CD8-positive, alpha-beta memory T cell (primary cell): ENCODE measurements around the gene AOPEP. TPM values are rescaled to one million over a fixed set of nuclear protein-coding genes. Genes with fewer than 3 reads are reported as not detected.

Experiments used
- CTCF ChIA-PET: fragments of 350-600 bp; sonication (Branson Sonifier 250); formaldehyde crosslinking; loops from one replicate; lab custom pipeline; 2021; ENCODE audit warnings: antibody characterized with exemption; lab: Charles Lee
- POLR2A ChIA-PET: fragments of 350-600 bp; sonication (Branson Sonifier 250); formaldehyde crosslinking; loops from one replicate; lab custom pipeline; 2021; ENCODE audit warnings: antibody characterized with exemption; lab: Charles Lee
- DNase-seq, 5 donors: peaks; one replicate each; pipeline versions ENCODE4 v3.0.0 to v3.0.0-alpha.2; 2020 to 2022; ENCODE audit warnings: mixed read lengths in 1 of 5
- H3K27ac ChIP-seq: one replicate; pipeline ENCODE4 v1.7.0; 2013; ENCODE audit warnings: low read depth, mild to moderate bottlenecking, low read length, moderate library complexity
- H3K27me3 ChIP-seq: 2 replicates; pipeline ENCODE4 v1.7.0; 2013; ENCODE audit warnings: low read length, mild to moderate bottlenecking; ENCODE audit not compliant: insufficient read depth, poor library complexity, severe bottlenecking
- H3K36me3 ChIP-seq: 2 replicates; pipeline ENCODE4 v1.7.0; 2013; ENCODE audit warnings: mild to moderate bottlenecking, low read length, moderate library complexity; ENCODE audit not compliant: insufficient read depth
- H3K4me1 ChIP-seq: 2 replicates; pipeline ENCODE4 v1.7.0; 2013; ENCODE audit warnings: mild to moderate bottlenecking, low read length, moderate library complexity; ENCODE audit not compliant: insufficient read depth
- H3K4me3 ChIP-seq: 2 replicates; pipeline ENCODE4 v1.7.0; 2013; ENCODE audit warnings: mild to moderate bottlenecking, low read length
- H3K9me3 ChIP-seq: 2 replicates; pipeline ENCODE4 v1.7.0; 2013; ENCODE audit warnings: mild to moderate bottlenecking, low read length
- H3K27ac Mint-ChIP-seq, 8 donors: one replicate each; pipeline ENCODE4 v1.8.0; 2020 to 2021; ENCODE audit warnings: mixed read lengths in 8 of 8, mild to moderate bottlenecking in 6 of 8, inconsistent platforms in 3 of 8, moderate library complexity in 3 of 8
- H3K27me3 Mint-ChIP-seq, 2 donors: one replicate each; pipeline ENCODE4 v1.8.0; 2020 to 2021; ENCODE audit warnings: mixed read lengths in 2 of 2, mild to moderate bottlenecking in 1 of 2, moderate library complexity in 1 of 2
- H3K36me3 Mint-ChIP-seq, 3 donors: one replicate each; pipeline ENCODE4 v1.8.0; 2020 to 2021; ENCODE audit warnings: mixed read lengths in 3 of 3, inconsistent platforms in 1 of 3, mild to moderate bottlenecking in 1 of 3
- H3K4me1 Mint-ChIP-seq, 3 donors: one replicate each; pipeline ENCODE4 v1.8.0; 2020 to 2021; ENCODE audit warnings: mixed read lengths in 3 of 3, inconsistent platforms in 1 of 3, mild to moderate bottlenecking in 1 of 3
- H3K4me3 Mint-ChIP-seq, 7 donors: one replicate each; pipeline ENCODE4 v1.8.0; 2020 to 2021; ENCODE audit warnings: mixed read lengths in 7 of 7, mild to moderate bottlenecking in 6 of 7, moderate library complexity in 4 of 7, inconsistent platforms in 2 of 7
- H3K9me3 Mint-ChIP-seq, 5 donors: one replicate each; pipeline ENCODE4 v1.8.0; 2020 to 2022; ENCODE audit warnings: mixed read lengths in 5 of 5, mild to moderate bottlenecking in 3 of 5, moderate library complexity in 2 of 5, inconsistent platforms in 1 of 5
- polyA plus RNA-seq: library from polyadenylated mRNA; unstranded; fragments of 300-500 nt; fragmentation: Illumina TruSeq; gene quantifications from one replicate; pipeline ENCODE4 v1.2.3, GENCODE V29; 2021
- total RNA-seq, 2 experiments: library from RNA; stranded (reverse); gene quantifications; one replicate each; pipeline ENCODE4 v1.2.3, GENCODE V29; 2021

Gene AOPEP
- total and polyA plus RNA-seq, 3 experiments from 2014 or later, result 4.2 to 7.1 (median 6.9) TPM

DNA sequence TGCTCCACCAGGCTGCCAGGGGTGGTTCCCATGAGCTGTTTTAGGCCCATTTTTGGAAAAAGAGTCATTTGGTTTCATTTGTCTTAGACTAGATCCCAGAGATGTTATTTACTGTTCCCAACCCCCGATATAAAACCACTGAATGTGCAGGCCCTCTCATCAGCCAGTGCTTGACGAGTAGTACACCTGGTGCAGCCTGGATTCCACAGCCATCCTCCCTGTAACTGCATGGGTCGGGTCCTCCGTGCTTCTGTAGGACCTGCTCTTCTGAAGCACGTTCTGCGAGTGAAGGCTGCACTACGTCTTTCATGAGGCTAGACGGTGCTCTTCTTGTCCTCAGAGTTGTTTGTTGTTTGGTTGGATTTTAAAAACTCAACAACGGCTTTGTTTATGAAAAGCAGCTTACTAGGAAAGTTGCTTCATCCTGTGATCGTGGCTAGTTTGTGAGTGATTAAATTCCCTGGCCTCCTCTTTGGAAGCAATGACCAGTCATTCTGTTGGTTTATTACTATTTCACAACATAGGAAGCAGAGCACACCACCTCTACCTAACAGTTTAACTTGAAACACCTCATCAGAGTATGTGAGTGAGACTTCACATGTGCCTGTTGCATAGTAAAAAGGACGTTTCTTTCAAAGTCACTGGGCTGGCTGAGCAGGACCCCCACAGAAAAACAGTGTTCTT, 135.2 kb downstream of the AOPEP start:
- H3K4me3 Mint-ChIP-seq, result peak overlapping the region; percentile 38 to 83 (median 79)
- peaks cover 30% of the 10 kb centered on the region for H3K4me1 ChIP-seq
- CTCF ChIA-PET, result interaction anchor here (0.7 to 1.5 kb wide), 2 partner anchors 78 to 180 kb away, joined by 3 to 4 read pairs; no protein-coding TSS in a partner anchor
- peak overlapping the region; percentile 63 for H3K27ac ChIP-seq
- H3K9me3 Mint-ChIP-seq, result peaks cover 0 to 6% (median 0%) of the 10 kb centered on the region in 5 donors
- H3K27me3 Mint-ChIP-seq, result no peaks in the 10 kb centered on the region
- H3K27me3 ChIP-seq, result no peaks in the 10 kb centered on the region
- peaks cover 43 to 51% (median 50%) of the 10 kb centered on the region in 3 donors for H3K4me1 Mint-ChIP-seq
- no peak for DNase-seq
- POLR2A ChIA-PET, result interaction anchor here (0.6 to 1.6 kb wide), 2 partner anchors 9 to 1505 kb away, joined by 4 to 10 read pairs; no protein-coding TSS in a partner anchor
- H3K36me3 ChIP-seq, result no peaks in the 10 kb centered on the region
- no peaks in the 10 kb centered on the region for H3K9me3 ChIP-seq
- H3K4me3 ChIP-seq, result peak overlapping the region; percentile 50
- H3K36me3 Mint-ChIP-seq, result peaks cover 0 to 6% (median 4%) of the 10 kb centered on the region in 3 donors
- H3K27ac Mint-ChIP-seq, result peak overlapping the region; percentile 67 to 95 (median 84)

- Histone ChIP-seq H3K4me1 (peaks cover 30% of the 10 kb centered on the region), H3K9me3 (no peaks in the 10 kb centered on the region), H3K27ac (no peak overlapping the region), H3K27me3 (no peaks in the 10 kb centered on the region), H3K36me3 (no peaks in the 10 kb centered on the region), H3K4me3 (no peak overlapping the region)
- Mint-ChIP-seq H3K27ac (peak overlapping the region in 2 of 8 donors; percentile 10 to 40), H3K36me3 (peaks cover 0 to 1% (median 0%) of the 10 kb centered on the region in 3 donors), H3K27me3 (no peaks in the 10 kb centered on the region), H3K9me3 (peaks cover 0 to 2% (median 0%) of the 10 kb centered on the region in 5 donors), H3K4me1 (peaks cover 44 to 53% (median 52%) of the 10 kb centered on the region in 3 donors), H3K4me3 (no peak overlapping the region)
- ChIA-PET POLR2A (no interaction called here), CTCF (interaction anchor here (0.5 kb wide), 1 partner anchor 378 kb away, joined by 3 read pairs; no protein-coding TSS in a partner anchor)
- no peak for DNase-seq
Measured at GRCh38 chr9:94864196-94864595, 137.7 kb downstream of the AOPEP start.

DNA sequence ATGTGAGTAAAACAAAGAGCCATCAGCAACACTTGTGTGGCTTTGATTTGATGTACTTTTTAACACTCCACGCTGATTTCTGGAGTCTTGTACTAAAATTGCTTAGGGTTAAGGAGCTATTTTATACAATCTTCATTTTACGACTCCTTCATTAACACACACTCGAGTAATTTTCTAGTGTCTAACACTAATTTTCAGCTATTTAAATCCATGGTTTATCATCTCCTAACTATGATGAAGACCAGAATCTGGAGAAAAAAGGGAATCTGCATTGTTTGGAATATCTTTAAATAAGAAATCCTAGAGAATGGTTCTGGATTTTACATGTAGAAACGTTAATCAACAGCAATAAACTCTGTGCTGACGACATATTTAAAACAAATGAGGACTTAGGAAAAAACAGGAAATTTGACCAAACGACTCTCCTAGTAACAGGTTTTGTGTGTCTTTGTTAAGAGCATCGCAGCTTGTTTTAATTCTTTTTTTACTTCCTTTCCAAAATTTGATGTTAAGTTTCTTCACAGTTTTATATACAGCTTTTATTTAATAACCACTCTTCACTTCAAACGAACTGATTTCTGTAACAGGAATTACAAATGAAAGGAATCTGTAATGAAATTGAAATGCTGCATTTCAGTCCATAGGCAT, 138.5 kb downstream of the AOPEP start:
- peaks cover 32% of the 10 kb centered on the region for H3K4me1 ChIP-seq
- CTCF ChIA-PET, result interaction anchor here (0.5 kb wide), 1 partner anchor 377 kb away, joined by 3 read pairs; no protein-coding TSS in a partner anchor
- no peaks in the 10 kb centered on the region for H3K36me3 ChIP-seq

GRCh38 chr9:94865582-94866452, 139.3 kb downstream of the AOPEP start:
- no peak overlapping the region for H3K27ac ChIP-seq
- H3K9me3 Mint-ChIP-seq, result no peaks in the 10 kb centered on the region
- H3K27me3 ChIP-seq, result no peaks in the 10 kb centered on the region
- H3K27ac Mint-ChIP-seq, result no peak overlapping the region
- no peaks in the 10 kb centered on the region for H3K9me3 ChIP-seq
- H3K4me1 Mint-ChIP-seq, result peaks cover 40 to 52% (median 50%) of the 10 kb centered on the region in 3 donors
- H3K27me3 Mint-ChIP-seq, result no peaks in the 10 kb centered on the region
- H3K4me3 ChIP-seq, result no peak overlapping the region
- H3K36me3 ChIP-seq, result no peaks in the 10 kb centered on the region
- ChIA-PET CTCF (no interaction called here), POLR2A (no interaction called here)
- peaks cover 0 to 1% (median under 1%) of the 10 kb centered on the region in 3 donors for H3K36me3 Mint-ChIP-seq
- peaks cover 32% of the 10 kb centered on the region for H3K4me1 ChIP-seq
- no peak for DNase-seq
- no peak overlapping the region for H3K4me3 Mint-ChIP-seq

More for the DNA sequence above, 138.5 kb downstream of the AOPEP start:
- H3K27ac ChIP-seq, result no peak overlapping the region
- no peak overlapping the region for H3K4me3 ChIP-seq
- H3K9me3 ChIP-seq, result no peaks in the 10 kb centered on the region
- POLR2A ChIA-PET, result no interaction called here
- Mint-ChIP-seq H3K4me3 (no peak overlapping the region), H3K9me3 (no peaks in the 10 kb centered on the region), H3K4me1 (peaks cover 40 to 52% (median 51%) of the 10 kb centered on the region in 3 donors), H3K27ac (no peak overlapping the region), H3K36me3 (peaks cover 0 to 1% (median 0%) of the 10 kb centered on the region in 3 donors), H3K27me3 (no peaks in the 10 kb centered on the region)
- H3K27me3 ChIP-seq, result no peaks in the 10 kb centered on the region
- no peak for DNase-seq

DNA sequence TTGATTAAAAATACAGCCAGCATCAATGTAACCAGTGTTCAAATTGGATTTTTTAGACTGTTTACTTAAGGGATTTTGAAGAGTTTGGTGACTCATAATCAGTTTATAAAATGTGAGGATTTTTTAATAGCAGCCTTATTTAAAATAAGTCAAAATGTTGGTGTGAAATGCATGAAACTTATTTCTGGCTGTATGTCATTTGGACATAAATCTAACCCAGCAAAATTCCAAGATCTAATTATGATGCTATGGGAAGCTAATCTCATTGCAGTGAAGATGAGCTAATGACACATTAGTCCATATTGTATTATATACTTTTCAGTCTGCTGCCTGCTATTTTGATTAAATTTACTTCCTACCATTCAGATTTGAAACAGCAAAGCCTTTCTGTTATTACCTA, 140.3 kb downstream of the AOPEP start:
- no peak overlapping the region for H3K27ac ChIP-seq
- no peak for DNase-seq
- Mint-ChIP-seq H3K36me3 (peaks cover 0 to 3% (median 1%) of the 10 kb centered on the region in 3 donors), H3K27ac (no peak overlapping the region), H3K27me3 (no peaks in the 10 kb centered on the region), H3K4me1 (peaks cover 40 to 52% (median 50%) of the 10 kb centered on the region in 3 donors), H3K4me3 (no peak overlapping the region), H3K9me3 (no peaks in the 10 kb centered on the region)
- peaks cover 30% of the 10 kb centered on the region for H3K4me1 ChIP-seq
- H3K27me3 ChIP-seq, result no peaks in the 10 kb centered on the region
- ChIA-PET POLR2A (no interaction called here), CTCF (interaction anchor here (0.6 kb wide), 1 partner anchor 435 kb away, joined by 3 read pairs; no protein-coding TSS in a partner anchor)
- H3K4me3 ChIP-seq, result no peak overlapping the region
- no peaks in the 10 kb centered on the region for H3K36me3 ChIP-seq
- H3K9me3 ChIP-seq, result no peaks in the 10 kb centered on the region

- peaks cover 38 to 51% (median 50%) of the 10 kb centered on the region in 3 donors for H3K4me1 Mint-ChIP-seq
- no peak overlapping the region for H3K27ac Mint-ChIP-seq
- Histone ChIP-seq H3K4me3 (no peak overlapping the region), H3K27me3 (no peaks in the 10 kb centered on the region), H3K36me3 (no peaks in the 10 kb centered on the region), H3K4me1 (peaks cover 28% of the 10 kb centered on the region), H3K9me3 (no peaks in the 10 kb centered on the region), H3K27ac (no peak overlapping the region)
- ChIA-PET POLR2A (no interaction called here), CTCF (no interaction called here)
- H3K9me3 Mint-ChIP-seq, result no peaks in the 10 kb centered on the region
- peaks cover 0 to 3% (median 1%) of the 10 kb centered on the region in 3 donors for H3K36me3 Mint-ChIP-seq
- H3K4me3 Mint-ChIP-seq, result no peak overlapping the region
- no peaks in the 10 kb centered on the region for H3K27me3 Mint-ChIP-seq
- DNase-seq, result no peak
Measured at GRCh38 chr9:94867281-94867841, 140.9 kb downstream of the AOPEP start.

GRCh38 chr9:94867842-94868312, 141.4 kb downstream of the AOPEP start:
- Histone ChIP-seq H3K4me1 (peaks cover 26% of the 10 kb centered on the region), H3K9me3 (no peaks in the 10 kb centered on the region), H3K27ac (no peak overlapping the region), H3K27me3 (no peaks in the 10 kb centered on the region), H3K4me3 (no peak overlapping the region), H3K36me3 (no peaks in the 10 kb centered on the region)
- ChIA-PET POLR2A (no interaction called here), CTCF (no interaction called here)
- Mint-ChIP-seq H3K27me3 (no peaks in the 10 kb centered on the region), H3K36me3 (peaks cover 0 to 3% (median 1%) of the 10 kb centered on the region in 3 donors), H3K4me1 (peaks cover 33 to 46% (median 45%) of the 10 kb centered on the region in 3 donors), H3K4me3 (no peak overlapping the region), H3K9me3 (no peaks in the 10 kb centered on the region), H3K27ac (no peak overlapping the region)
- DNase-seq, result no peak
